ENCODE results near the gene BCL2L13. TPM values are rescaled to one million over a fixed set of nuclear protein-coding genes. Genes with fewer than 3 reads are reported as not detected.

The BCL2L13 gene
- total and polyA plus RNA-seq, 7 donors: 67.0 to 201 (median 128) TPM

DNA sequence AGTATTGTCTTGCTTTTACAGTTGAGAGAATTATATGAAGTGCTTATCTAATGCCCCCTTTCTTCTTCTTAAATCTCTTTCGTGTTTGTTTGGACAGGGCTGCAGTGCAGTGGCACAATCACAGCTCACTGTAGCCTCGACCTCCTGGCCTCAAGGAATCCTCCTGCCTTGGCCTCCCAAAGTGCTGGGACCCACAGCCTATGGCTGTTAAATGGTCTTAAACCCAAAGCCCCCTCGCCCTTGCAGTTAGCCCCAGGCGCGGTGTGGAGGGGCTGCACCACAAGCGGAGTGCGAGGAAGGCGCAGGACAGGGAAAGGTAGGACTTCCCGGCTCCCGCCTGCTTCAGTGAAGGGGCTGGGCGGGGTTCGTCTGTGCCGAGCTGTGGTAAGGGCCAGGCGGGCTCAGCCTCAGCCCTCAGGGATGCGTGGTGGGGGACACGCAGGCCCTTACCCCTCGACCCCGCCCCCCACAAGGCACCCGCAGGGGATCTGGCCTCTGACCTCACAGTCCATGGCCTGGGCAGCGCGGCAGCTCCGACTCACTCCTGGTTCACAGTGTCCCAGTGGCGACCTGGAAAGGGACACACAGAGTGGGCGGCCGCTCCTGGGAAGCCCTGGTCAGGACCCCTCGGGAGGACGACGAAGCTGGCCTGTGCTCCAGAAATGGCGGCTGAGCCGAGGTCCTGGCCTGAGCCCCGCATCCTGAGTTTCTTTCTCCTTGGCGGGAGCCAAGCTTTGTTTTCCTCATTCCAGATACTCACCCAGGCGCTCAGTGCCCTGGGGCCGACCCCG is 111.2 kb downstream of the BCL2L13 start:
- ATAC-seq (no peak), DNase-seq (no peak)
- 90 to 93% (median 91%) methylated on average over 30 to 35 of the region's 35 CpGs for WGBS, 3 donors
- H3K36me3 ChIP-seq (ENCODE audit: insufficient read depth in 1 of 2, low read depth in 1 of 2): no peaks in the 10 kb centered on the region
- no peak overlapping the region for H3K4me3 ChIP-seq
- H3K4me1 ChIP-seq: no peaks in the 10 kb centered on the region
- no peak overlapping the region for H3K27ac ChIP-seq
- intact Hi-C loops (cut with DNase I): no loop called here
- TF ChIP-seq, protein P1, sequence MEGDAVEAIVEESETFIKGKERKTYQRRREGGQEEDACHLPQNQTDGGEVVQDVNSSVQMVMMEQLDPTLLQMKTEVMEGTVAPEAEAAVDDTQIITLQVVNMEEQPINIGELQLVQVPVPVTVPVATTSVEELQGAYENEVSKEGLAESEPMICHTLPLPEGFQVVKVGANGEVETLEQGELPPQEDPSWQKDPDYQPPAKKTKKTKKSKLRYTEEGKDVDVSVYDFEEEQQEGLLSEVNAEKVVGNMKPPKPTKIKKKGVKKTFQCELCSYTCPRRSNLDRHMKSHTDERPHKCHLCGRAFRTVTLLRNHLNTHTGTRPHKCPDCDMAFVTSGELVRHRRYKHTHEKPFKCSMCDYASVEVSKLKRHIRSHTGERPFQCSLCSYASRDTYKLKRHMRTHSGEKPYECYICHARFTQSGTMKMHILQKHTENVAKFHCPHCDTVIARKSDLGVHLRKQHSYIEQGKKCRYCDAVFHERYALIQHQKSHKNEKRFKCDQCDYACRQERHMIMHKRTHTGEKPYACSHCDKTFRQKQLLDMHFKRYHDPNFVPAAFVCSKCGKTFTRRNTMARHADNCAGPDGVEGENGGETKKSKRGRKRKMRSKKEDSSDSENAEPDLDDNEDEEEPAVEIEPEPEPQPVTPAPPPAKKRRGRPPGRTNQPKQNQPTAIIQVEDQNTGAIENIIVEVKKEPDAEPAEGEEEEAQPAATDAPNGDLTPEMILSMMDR (IDR thresholded peaks at IDR 0.05): no peak
- H3K9me3 ChIP-seq: no peaks in the 10 kb centered on the region
- no peaks in the 10 kb centered on the region for H3K27me3 ChIP-seq (ENCODE audit: insufficient read depth in 3 of 3, low read length in 2 of 3)

DNA sequence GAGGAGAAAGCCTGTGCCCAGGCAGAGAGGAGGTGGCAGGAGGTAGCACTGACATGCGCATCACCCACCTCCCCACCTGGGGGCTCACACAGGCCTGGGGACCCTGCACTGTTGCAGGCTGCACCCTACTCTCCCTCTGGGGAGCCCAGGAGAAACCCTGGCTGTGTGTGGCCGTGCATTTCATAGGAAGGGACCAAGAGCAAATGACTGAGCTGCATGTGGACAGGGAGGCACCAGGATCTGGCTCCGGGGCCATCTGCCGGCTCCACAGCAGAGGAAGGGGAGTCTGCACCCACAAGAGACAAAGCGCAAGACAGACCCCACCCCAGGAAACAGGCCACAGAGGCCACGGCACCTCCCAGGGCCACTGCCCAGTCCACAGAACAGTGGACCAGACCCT is 113.0 kb downstream of the BCL2L13 start:
- ATAC-seq: no peak
- Histone ChIP-seq H3K4me1 (no peaks in the 10 kb centered on the region), H3K4me3 (no peak overlapping the region), H3K27ac (no peak overlapping the region), H3K27me3 (ENCODE audit: insufficient read depth in 3 of 3, low read length in 2 of 3) (no peaks in the 10 kb centered on the region), H3K9me3 (no peaks in the 10 kb centered on the region), H3K36me3 (ENCODE audit: insufficient read depth in 1 of 2, low read depth in 1 of 2) (no peaks in the 10 kb centered on the region)
- intact Hi-C loops (cut with DNase I): no loop called here
- no peak for DNase-seq
- WGBS, 3 donors: 73 to 86% (median 74%) methylated on average over 5 to 6 of the region's 6 CpGs
- TF ChIP-seq, protein P1 (IDR thresholded peaks at IDR 0.05): no peak

GRCh38 chr22:17753401-17753989 is 114.9 kb downstream of the BCL2L13 start:
- no peak for DNase-seq
- no peak overlapping the region for H3K4me3 ChIP-seq
- TF ChIP-seq, protein P1 (IDR thresholded peaks at IDR 0.05): no peak
- no peak for ATAC-seq
- H3K9me3 ChIP-seq: no peaks in the 10 kb centered on the region
- H3K27me3 ChIP-seq (ENCODE audit: insufficient read depth in 3 of 3, low read length in 2 of 3): no peaks in the 10 kb centered on the region
- intact Hi-C loops (cut with DNase I): no loop called here
- no peaks in the 10 kb centered on the region for H3K36me3 ChIP-seq (ENCODE audit: insufficient read depth in 1 of 2, low read depth in 1 of 2)
- WGBS, 3 donors: 88 to 90% (median 89%) methylated on average over 13 of the region's 13 CpGs
- H3K27ac ChIP-seq: no peak overlapping the region
- H3K4me1 ChIP-seq: no peaks in the 10 kb centered on the region

- H3K27ac ChIP-seq: no peak overlapping the region
- H3K36me3 ChIP-seq (ENCODE audit: insufficient read depth in 1 of 2, low read depth in 1 of 2): no peaks in the 10 kb centered on the region
- no peaks in the 10 kb centered on the region for H3K27me3 ChIP-seq (ENCODE audit: insufficient read depth in 3 of 3, low read length in 2 of 3)
- H3K4me1 ChIP-seq: no peaks in the 10 kb centered on the region
- no peak for DNase-seq
- TF ChIP-seq, protein P1 (IDR thresholded peaks at IDR 0.05): no peak
- no peak overlapping the region for H3K4me3 ChIP-seq
- H3K9me3 ChIP-seq: no peaks in the 10 kb centered on the region
- ATAC-seq: peak in 1 of 4 donors; percentile 51
- intact Hi-C loops (cut with DNase I): no loop called here
- WGBS, 3 donors: 86 to 92% (median 87%) methylated on average over 14 of the region's 14 CpGs
These were observed 115.8 kb downstream of the BCL2L13 start for GRCh38 chr22:17754233-17754925.
